Neural progenitor cell (in vitro differentiated cells): ENCODE data around the gene ANP32E. TPM values are rescaled to one million over a fixed set of nuclear protein-coding genes. Genes with fewer than 3 reads are reported as not detected.

ENCODE experiments used
- DNase-seq: peaks from one replicate; pipeline ENCODE4 v3.0.0-alpha.2; 2016; ENCODE audit warnings: low spot score
- H2AFZ ChIP-seq: fragments of 200-600 bp; sonication (generic); replicated peaks from 2 replicates; pipeline ENCODE4 v1.6.1; 2016; ENCODE audit warnings: antibody characterized with exemption
- H3F3A ChIP-seq: fragments of 200-600 bp; sonication (generic); 2 replicates; pipeline ENCODE4 v1.6.1; 2016; ENCODE audit warnings: antibody characterized with exemption, low read depth
- H3K27ac ChIP-seq: fragments of 200-600 bp; sonication (generic); 2 replicates; pipeline ENCODE4 v1.5.1; 2016; ENCODE audit warnings: mild to moderate bottlenecking
- H3K27me3 ChIP-seq: fragments of 200-600 bp; sonication (generic); 2 replicates; pipeline ENCODE4 v1.6.1; 2016; ENCODE audit warnings: mild to moderate bottlenecking, moderate library complexity
- H3K36me3 ChIP-seq: fragments of 200-600 bp; sonication (generic); 2 replicates; pipeline ENCODE4 v1.5.1; 2016
- H3K4me1 ChIP-seq: fragments of 200-600 bp; sonication (generic); 2 replicates; pipeline ENCODE4 v1.6.1; 2016; ENCODE audit warnings: mixed run types
- H3K4me2 ChIP-seq: fragments of 200-600 bp; sonication (generic); 2 replicates; pipeline ENCODE4 v1.6.1; 2016
- H3K4me3 ChIP-seq: fragments of 200-600 bp; sonication (generic); 2 replicates; pipeline ENCODE4 v1.5.1; 2016
- H3K79me2 ChIP-seq: fragments of 200-600 bp; sonication (generic); 2 replicates; pipeline ENCODE4 v1.6.1; 2016; ENCODE audit warnings: low read depth
- H3K9ac ChIP-seq: fragments of 200-600 bp; sonication (generic); 2 replicates; pipeline ENCODE4 v1.6.1; 2016
- H3K9me3 ChIP-seq: fragments of 200-600 bp; sonication (generic); 2 replicates; pipeline ENCODE4 v1.5.1; 2016; ENCODE audit warnings: low read depth
- H4K20me1 ChIP-seq: fragments of 200-600 bp; sonication (generic); 2 replicates; pipeline ENCODE4 v1.6.1; 2016; ENCODE audit warnings: low read depth
- H3K27ac Mint-ChIP-seq: 3 replicates; pipeline ENCODE4 v1.8.0; 2021; ENCODE audit warnings: mixed read lengths
- H3K27me3 Mint-ChIP-seq: 2 replicates; pipeline ENCODE4 v1.8.0; 2022; ENCODE audit warnings: low read depth, mild to moderate bottlenecking, inconsistent platforms, moderate library complexity, mixed read lengths; ENCODE audit not compliant: insufficient read depth
- H3K36me3 Mint-ChIP-seq: 3 replicates; pipeline ENCODE4 v1.8.0; 2021; ENCODE audit warnings: mixed read lengths
- H3K4me1 Mint-ChIP-seq: 3 replicates; pipeline ENCODE4 v1.8.0; 2021; ENCODE audit warnings: mixed read lengths
- H3K4me3 Mint-ChIP-seq: 3 replicates; pipeline ENCODE4 v1.8.0; 2021; ENCODE audit warnings: mild to moderate bottlenecking, moderate library complexity, mixed read lengths
- H3K9me3 Mint-ChIP-seq: 3 replicates; pipeline ENCODE4 v1.8.0; 2020; ENCODE audit warnings: mixed read lengths
- EZH2 ChIP-seq: fragments of 200-600 bp; sonication (generic); IDR thresholded peaks from 2 replicates; pipeline ENCODE4 v1.6.1; 2017; ENCODE audit warnings: antibody characterized with exemption, mild to moderate bottlenecking, moderate library complexity
- small RNA-seq: library from RNA; depleted of rRNA; stranded (forward); fragments of <200 nt; gene quantifications from one replicate; pipeline ENCODE3, GENCODE V24; 2015
- total RNA-seq: library from RNA; depleted of rRNA; stranded (reverse); fragments of >200 nt; gene quantifications from 2 replicates; pipeline ENCODE4 v1.2.3, GENCODE V29; 2015; ENCODE audit warnings: low replicate concordance
- TF ChIP-seq, protein P1 (sequence below): fragments of 200-600 bp; sonication (generic); IDR thresholded peaks from 2 replicates; pipeline ENCODE4 v1.5.1; 2017; ENCODE audit warnings: antibody characterized with exemption, mild to moderate bottlenecking

Gene ANP32E
- total RNA-seq, 1 donor from 2014 or later = 201 TPM

DNA sequence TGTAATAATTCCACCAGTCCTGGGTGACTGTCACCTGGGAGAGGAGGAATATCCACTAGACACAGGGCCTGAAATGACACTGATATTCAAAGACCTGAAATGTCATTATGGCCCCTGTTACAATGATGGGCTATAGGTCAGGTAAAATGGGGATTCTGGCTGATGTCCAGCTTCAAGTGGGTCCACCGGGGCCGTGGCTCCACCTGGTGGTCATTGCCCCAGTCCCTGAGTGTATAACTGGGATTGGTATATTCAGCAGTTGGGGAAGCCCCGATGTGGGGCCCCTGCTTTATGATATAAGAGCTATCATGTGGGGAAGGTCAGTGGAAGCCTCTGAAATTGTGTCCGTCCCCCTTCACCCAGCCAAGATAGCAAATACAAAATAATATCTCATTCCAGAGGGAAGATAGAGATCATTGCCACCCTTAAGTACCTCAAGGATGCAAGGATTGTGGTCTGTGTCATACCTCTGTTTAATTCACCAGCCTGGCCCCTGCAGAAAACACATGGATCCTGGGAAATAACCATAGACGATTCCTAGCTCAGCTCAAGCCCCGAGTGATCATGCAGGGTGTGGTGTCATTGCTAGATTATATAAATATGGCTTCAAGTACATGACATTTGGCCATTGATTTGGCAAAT, 66.8 kb downstream of the ANP32E start:
- no peak overlapping the region for H3K4me3 ChIP-seq
- peaks cover 3% of the 10 kb centered on the region for H3K27me3 Mint-ChIP-seq

More for the DNA sequence above, 66.8 kb downstream of the ANP32E start:
- Mint-ChIP-seq H3K36me3 (no peaks in the 10 kb centered on the region), H3K4me3 (no peak overlapping the region), H3K4me1 (peaks cover 38% of the 10 kb centered on the region), H3K9me3 (no peaks in the 10 kb centered on the region), H3K27ac (no peak overlapping the region)
- no peak overlapping the region for H3K27ac ChIP-seq
- H3K79me2 ChIP-seq = no peaks in the 10 kb centered on the region
- TF ChIP-seq, protein P1, sequence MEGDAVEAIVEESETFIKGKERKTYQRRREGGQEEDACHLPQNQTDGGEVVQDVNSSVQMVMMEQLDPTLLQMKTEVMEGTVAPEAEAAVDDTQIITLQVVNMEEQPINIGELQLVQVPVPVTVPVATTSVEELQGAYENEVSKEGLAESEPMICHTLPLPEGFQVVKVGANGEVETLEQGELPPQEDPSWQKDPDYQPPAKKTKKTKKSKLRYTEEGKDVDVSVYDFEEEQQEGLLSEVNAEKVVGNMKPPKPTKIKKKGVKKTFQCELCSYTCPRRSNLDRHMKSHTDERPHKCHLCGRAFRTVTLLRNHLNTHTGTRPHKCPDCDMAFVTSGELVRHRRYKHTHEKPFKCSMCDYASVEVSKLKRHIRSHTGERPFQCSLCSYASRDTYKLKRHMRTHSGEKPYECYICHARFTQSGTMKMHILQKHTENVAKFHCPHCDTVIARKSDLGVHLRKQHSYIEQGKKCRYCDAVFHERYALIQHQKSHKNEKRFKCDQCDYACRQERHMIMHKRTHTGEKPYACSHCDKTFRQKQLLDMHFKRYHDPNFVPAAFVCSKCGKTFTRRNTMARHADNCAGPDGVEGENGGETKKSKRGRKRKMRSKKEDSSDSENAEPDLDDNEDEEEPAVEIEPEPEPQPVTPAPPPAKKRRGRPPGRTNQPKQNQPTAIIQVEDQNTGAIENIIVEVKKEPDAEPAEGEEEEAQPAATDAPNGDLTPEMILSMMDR = peak; percentile 87
- no peak for TF ChIP-seq EZH2
- H3F3A ChIP-seq = peaks cover 9% of the 10 kb centered on the region
- H3K9me3 ChIP-seq = no peaks in the 10 kb centered on the region
- DNase-seq = peak; percentile 73
- H3K4me1 ChIP-seq = peaks cover 5% of the 10 kb centered on the region
- no peak overlapping the region for H3K9ac ChIP-seq
- H3K4me2 ChIP-seq = no peak overlapping the region
- no peaks in the 10 kb centered on the region for H3K27me3 ChIP-seq
- H4K20me1 ChIP-seq = no peaks in the 10 kb centered on the region
- H3K36me3 ChIP-seq = no peaks in the 10 kb centered on the region
- no peak overlapping the region for H2AFZ ChIP-seq

Small RNA genes within 50 kb of the gene (small RNA-seq; reads per million reads assigned to genes)
- gene RN7SL480P (not detected), gene RNU2-17P (0.79 reads per million, percentile 72 among the genes with 10 or more reads in this experiment)

Other genes with a start within 250 kb of the ANP32E start
- gene OTUD7B, start 225.4 kb downstream of the ANP32E start, total RNA-seq = 10.7 and 15.5 TPM in 2 replicates
- gene VPS45, start 168.3 kb downstream of the ANP32E start, total RNA-seq = 46.5 and 68.7 TPM in 2 replicates
- gene PLEKHO1, start 86.2 kb downstream of the ANP32E start, total RNA-seq = 39.3 and 43.3 TPM in 2 replicates
- gene CA14, start 21.7 kb upstream of the ANP32E start, total RNA-seq = 56.4 and 64.4 TPM in 2 replicates
- gene APH1A, start 32.9 kb upstream of the ANP32E start, total RNA-seq = 63.0 and 118 TPM in 2 replicates
- gene C1orf54, start 36.7 kb upstream of the ANP32E start, total RNA-seq = 19.7 and 26.7 TPM in 2 replicates
- gene CIART, start 46.4 kb upstream of the ANP32E start, total RNA-seq = 22.6 and 25.3 TPM in 2 replicates
- gene MRPS21, start 57.7 kb upstream of the ANP32E start, total RNA-seq = 53.1 and 75.1 TPM in 2 replicates
- gene PRPF3, start 85.4 kb upstream of the ANP32E start, total RNA-seq = 69.7 and 86.2 TPM in 2 replicates
- 19.7 and 20.0 TPM in 2 replicates for gene RPRD2, start 128.0 kb upstream of the ANP32E start, total RNA-seq